Measurements from ENCODE around the gene NUDT3.
"Not testable (repeated sequence)": the region's sequence is repeated elsewhere in the genome, so short reads cannot be mapped to it uniquely, and the experiment has no call there.

Gene NUDT3

DNA sequence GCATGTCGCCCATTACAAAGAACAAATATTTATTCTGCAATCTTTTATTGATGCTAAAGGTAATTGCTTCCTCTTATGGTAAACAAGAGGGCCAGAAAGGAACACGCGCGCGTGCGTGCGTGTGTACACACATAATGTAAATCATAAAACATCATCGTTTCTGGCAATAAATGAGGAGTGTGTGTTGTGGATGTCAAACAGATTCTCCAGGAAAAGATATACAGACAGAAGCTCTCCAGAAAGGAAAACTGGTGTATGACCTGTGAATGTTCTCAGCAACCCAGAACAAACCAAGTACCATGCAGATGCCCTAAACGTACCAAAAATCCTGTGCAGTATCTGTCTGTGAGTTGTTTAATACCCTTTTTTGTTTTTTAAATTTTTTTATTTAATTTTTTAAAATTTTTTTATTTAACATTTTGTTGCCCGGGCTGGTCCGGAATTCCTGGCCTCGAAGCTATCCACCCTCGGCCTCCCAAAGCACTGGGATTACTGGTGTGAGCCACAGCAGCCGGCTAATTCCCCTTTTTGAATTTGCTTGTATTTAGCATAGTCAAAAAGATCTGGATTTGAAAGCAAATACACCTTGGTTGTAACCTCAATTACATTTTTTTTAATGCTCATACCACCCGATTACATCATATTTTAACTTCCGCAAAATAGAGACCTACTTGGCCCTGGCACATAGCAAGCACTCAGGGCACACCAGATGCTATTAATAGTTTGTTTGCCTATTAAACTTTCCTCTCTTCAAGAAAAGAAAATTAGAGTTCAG lies 909 bp upstream of the NUDT3 start:
- no peak for DNase-seq (ENCODE audit: low read depth)

DNA sequence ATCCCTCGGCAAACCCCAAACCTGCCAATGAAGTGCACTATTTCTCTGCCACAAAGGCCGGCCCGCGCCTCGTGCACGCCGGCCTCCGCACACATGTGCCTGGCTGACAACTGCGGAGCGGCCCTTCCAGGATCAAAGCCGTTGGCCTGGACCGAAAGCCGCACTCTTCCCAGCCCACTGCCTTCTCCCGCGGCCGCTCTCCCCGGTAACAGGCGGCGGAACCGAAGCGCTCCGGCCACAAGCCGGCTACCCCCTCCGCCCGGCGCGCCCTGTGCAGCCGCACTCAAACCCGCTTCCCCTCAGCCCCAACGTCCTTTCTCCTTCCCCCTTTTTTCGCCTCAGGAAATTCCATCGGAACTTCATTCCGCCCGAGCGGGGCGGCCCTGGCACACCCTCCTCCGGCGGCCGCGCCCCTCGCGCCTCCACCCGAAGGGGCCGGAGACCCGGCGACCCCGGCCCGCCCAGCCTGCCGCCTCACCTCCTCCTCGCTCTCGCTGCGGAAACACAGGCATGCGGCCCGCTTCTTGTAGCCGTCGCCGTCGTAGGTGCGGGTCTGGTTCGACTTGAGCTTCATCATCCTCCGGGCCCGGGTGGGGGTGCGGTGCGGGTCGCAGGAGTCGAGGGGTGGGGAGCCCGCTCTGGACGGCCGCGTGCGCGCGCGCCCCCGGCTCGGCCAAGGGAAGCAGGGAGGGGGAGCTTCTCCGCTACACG lies 528 bp downstream of the NUDT3 start:
- DNase-seq (ENCODE audit: low read depth) = peak; percentile 51

DNA sequence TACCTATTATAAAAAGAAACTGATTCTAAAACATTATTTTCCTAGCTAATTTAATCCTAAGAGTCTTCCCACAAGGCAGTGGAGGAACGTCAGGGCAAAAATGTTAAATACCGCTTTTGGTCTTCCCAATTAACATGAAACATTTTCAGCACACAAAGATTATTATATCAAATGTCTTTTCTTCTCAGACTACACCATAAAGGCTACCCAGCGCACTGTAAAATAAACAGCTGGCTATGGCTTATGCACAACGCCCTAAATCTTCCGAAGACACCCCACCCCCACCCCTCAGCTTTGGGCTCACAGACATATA lies 1.0 kb downstream of the NUDT3 start:
- DNase-seq (ENCODE audit: low read depth) = no peak

DNA sequence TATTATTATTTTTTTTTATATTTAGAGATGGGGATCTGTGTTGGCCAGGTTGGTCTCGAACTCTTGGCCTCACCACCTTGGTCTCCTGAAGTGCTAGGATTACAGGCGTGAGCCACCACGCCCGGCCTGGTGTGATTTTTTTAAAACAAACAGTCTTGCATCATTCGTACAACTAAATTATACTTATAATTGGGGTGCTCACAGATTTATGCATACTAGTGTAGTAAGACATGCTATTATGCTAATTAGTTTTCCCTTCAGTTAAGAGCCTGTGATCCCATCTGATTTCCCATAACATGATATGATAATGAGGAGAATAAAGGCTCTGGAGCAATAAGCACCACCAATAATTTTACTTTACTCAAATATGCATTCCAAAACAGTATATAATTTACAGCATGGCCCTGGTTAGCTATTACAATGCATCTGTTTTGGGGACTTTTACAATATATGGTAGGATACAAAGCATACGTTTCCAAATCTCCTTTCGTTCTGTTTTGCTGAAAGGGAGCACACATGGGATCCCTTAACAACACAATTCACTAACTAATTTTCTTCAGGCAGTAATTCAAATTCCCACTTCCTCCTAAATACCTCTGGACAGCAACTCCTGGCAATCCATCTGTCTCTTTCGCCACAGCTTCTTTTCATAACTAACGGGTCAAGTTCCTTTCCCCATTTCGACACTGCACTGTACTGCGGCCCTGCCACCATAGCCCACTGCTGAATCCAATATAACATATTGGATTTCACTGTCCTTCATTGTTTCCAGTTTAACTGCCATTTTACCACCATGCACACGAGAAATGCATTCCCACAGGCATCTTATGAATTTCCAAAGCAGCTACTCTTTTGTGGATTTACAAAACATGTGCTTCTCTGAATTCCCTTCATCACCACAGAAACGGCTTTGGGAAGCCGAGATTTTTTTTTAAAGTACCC lies 1.7 kb downstream of the NUDT3 start:
- DNase-seq (ENCODE audit: low read depth) = no peak

DNA sequence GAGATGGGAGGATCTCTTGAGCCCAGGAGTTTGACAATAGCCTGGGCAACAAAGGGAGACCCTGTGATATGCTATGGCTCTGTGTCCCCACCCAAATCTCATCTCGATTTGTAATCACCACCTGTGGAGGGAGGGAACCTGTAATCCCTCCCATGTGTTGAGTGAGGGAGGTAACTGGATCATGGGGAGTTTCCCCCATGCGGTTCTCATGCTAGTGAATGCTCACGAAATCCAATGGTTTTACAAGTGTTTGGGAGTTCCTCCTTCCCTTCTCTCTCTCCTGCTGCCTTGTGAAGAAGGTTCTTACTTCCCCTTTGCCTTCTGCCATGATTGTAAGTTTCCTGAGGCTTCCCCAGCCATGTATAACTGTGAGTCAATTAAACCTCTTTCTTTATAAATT lies 3.4 kb downstream of the NUDT3 start:
- no peak for DNase-seq (ENCODE audit: low read depth)

DNA sequence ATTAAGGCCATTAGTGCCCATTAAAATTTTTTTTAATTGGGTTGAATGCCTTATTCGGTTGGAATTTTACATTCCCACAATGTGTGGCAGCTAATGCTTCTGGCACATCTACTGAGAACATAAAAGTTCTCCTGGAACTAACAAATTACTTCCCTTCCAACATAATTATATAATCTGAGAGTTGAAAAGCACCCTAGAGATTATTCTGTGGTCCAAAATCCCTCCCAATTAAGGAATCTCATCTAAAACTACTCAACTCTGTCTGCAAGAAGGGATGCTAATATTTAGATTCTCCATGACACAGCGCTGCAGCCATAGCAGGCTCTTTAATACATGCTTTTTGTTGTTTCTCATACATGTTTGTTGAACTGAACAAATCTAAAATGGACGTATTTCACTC lies 4.0 kb downstream of the NUDT3 start:
- no peak for DNase-seq (ENCODE audit: low read depth)

DNA sequence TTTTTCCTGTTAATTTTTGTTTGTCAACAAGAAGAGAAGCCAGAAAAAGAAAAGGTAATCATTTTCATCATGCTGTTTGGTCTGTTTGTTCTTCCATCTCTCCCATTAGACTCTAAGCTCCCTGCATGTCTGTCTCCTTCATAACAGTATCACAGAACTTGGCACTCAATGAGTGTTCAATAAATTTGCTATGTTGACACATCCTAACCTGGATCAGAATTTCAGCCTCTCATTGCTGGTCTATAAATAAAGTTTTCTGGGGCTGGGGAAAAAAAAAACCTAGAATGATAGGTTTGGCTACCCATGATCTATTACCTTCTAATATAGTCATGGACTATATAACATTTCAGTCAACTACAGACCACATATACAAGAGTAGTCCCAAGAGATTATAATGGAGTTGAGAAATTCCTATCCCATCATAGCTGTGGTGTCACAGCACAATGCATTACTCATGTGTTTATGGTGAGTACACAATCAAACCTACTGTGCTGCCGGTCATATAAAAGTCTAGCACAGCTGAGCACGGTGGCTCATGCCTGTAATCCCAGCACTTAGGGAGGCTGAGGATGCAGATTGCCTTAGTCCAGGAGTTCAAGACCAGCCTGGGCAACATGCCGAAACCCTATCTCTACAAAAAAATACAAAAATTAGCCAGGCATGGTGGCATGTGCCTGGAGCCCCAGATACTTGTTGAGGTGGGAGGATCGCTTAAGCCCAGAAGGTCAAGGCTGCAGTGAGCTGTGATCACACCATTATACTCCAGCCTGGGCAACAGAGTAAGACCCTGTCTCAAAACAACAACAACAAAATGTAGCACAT lies 5.9 kb downstream of the NUDT3 start:
- peak; percentile 27 for DNase-seq (ENCODE audit: low read depth)

DNA sequence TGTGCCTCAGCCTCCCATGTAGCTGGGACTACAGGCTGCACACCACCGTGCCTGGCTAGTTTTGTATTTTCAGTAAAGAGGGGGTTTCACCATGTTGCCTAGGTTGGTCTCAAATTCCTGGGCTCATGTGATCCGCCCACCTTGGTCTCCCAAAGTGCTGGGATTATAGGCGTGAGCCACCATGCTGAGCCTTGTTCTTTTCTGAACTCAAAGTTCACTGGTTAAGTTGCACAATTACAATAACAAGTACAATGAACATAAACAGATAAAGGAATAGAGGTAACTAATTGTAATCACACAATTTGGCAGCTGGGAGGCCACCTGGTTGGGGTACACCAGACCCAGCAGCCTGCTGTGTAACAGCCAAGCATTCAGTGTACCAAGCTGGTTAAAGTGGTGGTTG lies 6.7 kb downstream of the NUDT3 start:
- DNase-seq (ENCODE audit: low read depth) = no peak

DNA sequence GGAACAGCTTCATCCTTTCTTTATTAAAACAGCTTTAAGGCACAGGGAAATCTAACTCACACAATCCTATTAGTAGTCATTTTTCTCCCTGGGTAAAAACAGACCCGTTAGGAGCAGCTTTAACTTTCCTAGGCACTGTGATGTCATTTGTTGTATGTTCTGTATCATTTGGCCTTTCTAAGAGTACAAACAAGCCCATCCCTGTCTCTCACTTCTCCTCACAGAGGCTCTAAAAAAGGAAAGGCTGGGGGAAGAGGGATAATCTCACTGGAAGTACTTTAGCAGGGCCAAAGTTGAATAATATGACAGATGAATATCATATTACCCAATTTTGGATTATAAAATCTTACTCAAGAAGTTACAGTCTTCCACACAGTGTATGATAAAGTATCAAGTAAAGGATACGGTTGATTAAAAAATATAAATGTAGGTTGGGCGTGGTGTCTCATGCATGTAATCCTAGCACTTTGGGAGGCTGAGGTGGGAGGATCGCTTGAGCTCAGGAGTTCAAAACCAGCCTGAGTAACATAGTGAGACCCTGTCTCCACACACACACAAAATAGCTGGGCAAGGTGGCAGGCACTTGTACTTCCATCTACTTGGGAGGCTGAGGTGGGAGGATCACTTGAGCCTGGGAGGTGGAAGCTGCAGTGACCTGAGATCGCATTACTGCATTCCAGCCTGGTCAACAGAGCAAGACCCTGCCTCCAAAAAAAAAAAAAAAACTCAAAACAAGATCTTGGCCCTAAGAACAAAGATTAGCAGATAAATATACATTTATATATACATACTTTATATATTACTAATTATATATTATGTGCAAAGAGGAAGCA lies 7.9 kb downstream of the NUDT3 start:
- no peak for DNase-seq (ENCODE audit: low read depth)

DNA sequence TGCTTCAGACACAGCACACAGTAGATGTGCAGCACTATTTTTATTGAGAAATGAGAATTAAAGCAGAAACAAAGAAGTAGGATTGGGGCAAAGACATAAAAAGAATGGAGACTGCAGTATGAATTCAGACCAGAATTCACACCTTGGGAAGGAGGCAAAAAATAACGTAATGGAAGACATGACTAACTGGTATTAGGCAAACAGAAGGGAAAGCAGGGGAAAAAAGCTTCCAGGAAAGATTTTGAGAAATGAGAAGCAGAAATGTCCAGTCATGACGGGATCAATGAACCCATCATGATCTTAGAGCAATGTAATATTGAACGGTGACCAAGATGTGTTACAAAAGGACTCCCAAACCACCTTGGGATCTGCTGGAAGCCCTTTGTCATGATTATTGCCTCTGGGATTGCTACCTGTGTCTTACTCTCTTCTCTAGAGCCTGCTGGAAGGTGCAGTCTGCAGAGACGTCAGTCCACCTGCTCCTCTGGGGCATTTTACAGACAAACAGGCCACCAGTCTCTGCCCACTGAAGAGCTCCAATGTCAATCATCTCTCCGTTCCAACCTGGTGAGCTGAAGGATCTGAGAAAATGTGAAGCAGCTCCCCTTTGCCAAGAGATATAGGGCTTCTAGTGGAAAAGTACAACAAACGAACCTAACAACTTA lies 8.7 kb downstream of the NUDT3 start:
- no peak for DNase-seq (ENCODE audit: low read depth)

DNA sequence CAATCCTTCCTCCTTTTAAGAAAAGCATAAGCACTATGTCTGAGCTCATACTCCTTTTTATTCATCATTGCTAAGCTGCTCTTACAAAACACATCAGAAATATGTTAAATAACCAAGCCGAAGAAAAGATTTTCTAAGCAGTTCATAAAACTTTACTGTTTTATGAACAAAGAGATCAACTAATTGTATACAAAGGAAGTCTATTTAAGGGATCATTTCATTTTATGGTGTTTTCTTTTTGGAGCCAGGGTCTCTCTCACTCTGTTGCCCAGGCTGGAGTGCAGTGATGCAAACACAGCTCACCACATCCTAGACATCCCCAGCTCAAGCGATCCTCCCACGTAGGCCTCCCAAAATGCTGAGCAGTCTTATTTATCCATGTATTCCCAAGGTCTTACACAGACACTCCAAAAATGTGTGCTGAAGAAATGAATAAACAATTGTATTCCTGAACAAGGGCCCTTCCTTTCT lies 9.3 kb downstream of the NUDT3 start:
- no peak for DNase-seq (ENCODE audit: low read depth)

DNA sequence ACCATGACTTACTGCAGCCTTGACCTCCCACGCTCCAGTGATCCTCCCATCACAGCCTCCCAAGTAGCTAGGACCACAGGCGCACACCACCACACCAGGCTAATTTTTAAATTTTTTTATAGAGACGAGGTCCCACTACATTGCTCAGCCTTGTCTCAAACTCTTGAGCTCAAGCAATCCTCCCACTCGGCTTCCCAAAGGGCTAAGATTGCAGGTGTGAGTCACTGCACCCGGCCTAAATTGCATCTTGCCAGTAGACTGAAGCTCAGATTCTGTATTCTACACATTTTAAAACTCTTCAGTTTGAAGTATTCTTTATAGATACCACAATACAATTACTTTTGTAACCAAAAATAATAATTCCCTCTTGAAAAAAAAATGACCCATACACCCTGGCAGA lies 11.4 kb downstream of the NUDT3 start:
- DNase-seq (ENCODE audit: low read depth) = no peak

DNA sequence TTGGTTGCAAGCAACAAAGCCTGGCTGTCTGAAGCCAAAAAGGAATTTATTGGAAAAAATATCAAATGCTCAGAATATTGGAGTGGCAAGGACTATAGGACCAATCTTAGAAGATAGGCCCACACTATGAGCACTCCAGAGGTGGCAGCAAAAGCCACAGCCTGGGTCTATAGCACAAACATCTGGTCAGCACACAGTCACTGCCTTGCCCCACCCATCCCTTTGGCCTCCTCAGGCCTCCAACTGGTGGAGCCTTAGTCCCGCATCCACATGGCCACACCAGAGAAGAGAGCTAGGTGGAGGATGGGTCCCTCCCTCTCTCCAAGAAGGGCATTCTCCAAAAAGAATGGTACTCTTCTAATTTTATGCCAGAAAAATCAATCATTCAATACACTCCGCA lies 14.0 kb downstream of the NUDT3 start:
- DNase-seq (ENCODE audit: low read depth) = no peak

DNA sequence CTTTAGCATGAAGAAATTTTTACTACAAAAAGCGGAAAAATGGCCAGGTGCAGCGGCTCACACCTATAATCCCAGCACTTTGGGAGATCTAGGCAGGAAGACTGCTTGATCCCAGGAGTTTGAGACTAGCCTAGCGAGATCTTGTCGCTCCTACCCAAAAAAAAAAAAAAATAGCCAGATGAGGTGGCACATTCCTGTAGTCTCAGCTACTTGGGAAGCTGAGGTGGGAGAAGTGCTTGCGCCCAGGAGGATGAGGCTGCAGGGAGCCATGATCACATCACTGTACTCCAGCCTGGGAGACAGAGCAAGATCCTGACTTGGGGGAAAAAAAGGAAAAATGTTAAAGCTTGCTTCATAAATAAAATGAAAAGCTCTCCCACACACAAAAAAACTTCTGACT lies 14.5 kb downstream of the NUDT3 start:
- DNase-seq (ENCODE audit: low read depth) = no peak

DNA sequence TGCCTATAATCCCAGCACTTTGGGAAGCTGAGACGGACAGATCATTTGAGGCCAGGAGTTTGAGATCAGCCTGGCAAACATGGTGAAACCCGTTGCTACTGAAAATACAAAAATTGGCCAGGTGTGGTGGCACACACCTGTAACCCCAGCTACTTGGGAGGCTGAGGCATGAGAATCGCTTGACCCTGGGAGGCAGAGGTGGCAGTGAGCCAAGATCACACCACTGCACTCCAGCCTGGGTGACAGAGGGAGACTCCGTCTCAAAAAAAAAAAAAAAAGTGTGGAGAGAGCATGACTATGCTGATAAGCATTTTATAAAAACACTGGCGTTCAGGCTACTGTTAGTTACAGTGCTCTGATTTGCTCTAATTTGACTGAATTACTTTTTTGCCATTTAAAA lies 14.9 kb downstream of the NUDT3 start:
- not testable (repeated sequence) for DNase-seq (ENCODE audit: low read depth)

DNA sequence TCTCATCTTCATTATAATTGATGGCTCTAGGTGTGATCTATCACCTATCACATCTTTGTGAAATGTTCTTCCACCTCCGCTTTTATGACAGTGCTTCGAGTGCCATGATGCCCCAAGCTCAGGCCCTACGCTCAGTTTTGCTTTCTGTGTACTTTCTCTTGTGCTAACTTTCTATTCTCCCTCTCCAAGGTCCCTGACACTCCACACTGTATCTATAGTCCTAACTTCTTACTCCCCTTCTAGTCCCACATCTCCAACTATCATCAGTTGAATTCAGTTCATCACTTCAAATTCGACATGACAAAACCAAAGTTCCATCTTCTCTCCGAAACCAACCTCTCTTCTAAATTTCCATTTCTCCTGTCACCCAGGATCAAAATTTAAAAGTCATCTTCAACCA lies 16.6 kb downstream of the NUDT3 start:
- no peak for DNase-seq (ENCODE audit: low read depth)

DNA sequence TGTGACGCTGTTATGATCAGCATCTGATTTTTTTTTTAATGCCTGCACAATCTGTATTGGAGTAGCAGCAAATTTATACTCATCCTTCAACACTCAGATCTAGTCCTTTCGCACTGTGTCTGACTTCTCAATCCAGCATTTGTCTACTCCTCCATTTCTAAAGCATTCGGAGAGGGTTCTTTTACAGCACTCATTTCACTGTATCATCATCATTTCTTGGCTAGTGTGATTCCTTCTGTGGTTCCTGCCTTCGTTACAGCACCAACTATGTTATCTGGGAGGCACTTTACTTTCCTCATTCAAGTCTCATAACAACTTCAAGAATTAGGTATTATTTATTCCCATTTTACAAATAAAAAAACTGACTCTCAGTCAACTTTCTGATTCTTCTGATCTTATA lies 18.0 kb downstream of the NUDT3 start:
- DNase-seq (ENCODE audit: low read depth) = no peak

DNA sequence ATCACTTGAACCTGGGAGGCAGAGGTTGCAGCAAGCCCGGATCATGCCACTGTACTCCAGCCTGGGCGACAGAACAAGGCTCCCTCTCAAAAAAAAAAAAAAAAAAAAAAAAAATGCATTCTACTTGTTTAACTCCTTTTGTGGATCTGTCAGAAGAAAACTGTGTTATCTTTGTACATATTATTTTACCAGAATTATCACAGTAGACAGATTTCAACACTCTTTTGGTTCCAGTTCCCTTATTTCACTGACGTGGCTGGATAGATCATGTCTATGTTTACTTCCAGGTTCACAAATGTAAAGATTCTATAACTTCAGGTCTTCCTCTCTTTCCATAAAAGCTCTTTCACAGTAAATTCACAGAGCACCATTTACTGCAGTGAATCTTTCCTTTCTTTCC lies 18.4 kb downstream of the NUDT3 start:
- DNase-seq (ENCODE audit: low read depth) = no peak

DNA sequence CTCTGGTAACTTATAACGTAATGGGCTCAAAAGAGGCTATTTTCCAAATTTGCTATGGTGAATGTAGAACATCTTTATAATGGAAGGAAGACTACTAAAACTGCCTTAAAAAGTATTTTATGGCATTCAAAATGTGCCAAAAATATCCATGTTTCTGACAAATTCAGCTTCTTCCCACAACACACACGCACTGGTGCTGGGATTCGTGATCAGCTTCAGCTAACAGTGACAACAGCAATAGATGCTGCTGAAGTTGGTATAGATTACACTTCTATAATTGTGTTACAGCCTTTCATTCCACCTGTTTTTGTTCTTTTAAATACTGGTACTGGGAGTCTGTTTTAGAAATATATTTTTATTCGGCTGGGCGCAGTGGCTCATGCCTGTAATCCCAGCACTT lies 19.0 kb downstream of the NUDT3 start:
- DNase-seq (ENCODE audit: low read depth) = no peak

DNA sequence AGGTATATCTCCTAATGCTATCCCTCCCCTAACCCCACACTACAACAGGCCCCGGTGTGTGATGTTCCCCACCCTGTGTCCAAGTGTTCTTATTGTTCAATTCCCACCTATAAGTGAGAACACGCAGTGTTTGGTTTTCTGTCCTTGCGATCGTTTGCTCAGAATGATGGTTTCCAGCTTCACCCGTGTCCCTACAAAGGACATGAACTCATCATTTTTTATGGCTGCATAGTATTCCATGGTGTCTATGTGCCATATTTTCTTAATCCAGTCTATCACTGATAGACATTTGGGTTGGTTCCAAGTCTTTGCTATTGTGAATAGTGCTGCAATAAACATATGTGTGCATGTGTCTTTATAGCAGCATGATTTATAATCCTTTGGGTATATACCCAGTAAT lies 20.6 kb downstream of the NUDT3 start:
- not testable (repeated sequence) for DNase-seq (ENCODE audit: low read depth)

Measured in HS-27A (cell line).